OCI-LY1 (cell line): ENCODE results near the gene CARD14.

Experiments
- H2AFZ ChIP-seq: fragments of 200-600 bp; sonication (generic), shearing (Covaris generic); 2 replicates; pipeline ENCODE4 v1.6.0; 2014; ENCODE audit warnings: antibody characterized with exemption, mild to moderate bottlenecking, low read length
- H3F3A ChIP-seq: fragments of 200-600 bp; sonication (generic), shearing (Covaris generic); 2 replicates; pipeline ENCODE4 v1.6.0; 2014; ENCODE audit warnings: mild to moderate bottlenecking, antibody characterized with exemption, low read length, moderate library complexity; ENCODE audit not compliant: insufficient read depth
- H3K27ac ChIP-seq: fragments of 200-600 bp; sonication (generic); 2 replicates; pipeline ENCODE4 v1.5.1; 2014; ENCODE audit warnings: low read length, mixed run types, mild to moderate bottlenecking, low read depth; ENCODE audit not compliant: poor library complexity, severe bottlenecking
- H3K27me3 ChIP-seq: fragments of 200-600 bp; sonication (generic); 2 replicates; pipeline ENCODE4 v1.6.0; 2014; ENCODE audit warnings: antibody characterized with exemption, mild to moderate bottlenecking, low read length, moderate library complexity; ENCODE audit not compliant: insufficient read depth
- H3K36me3 ChIP-seq: fragments of 200-600 bp; sonication (generic); 2 replicates; pipeline ENCODE4 v1.6.1; 2014; ENCODE audit warnings: mild to moderate bottlenecking, antibody characterized with exemption, low read length, moderate library complexity, mixed read lengths; ENCODE audit not compliant: insufficient read depth
- H3K4me1 ChIP-seq: fragments of 200-600 bp; sonication (generic); 2 replicates; pipeline ENCODE4 v1.5.1; 2014; ENCODE audit warnings: mild to moderate bottlenecking, low read length, moderate library complexity; ENCODE audit not compliant: insufficient read depth, severe bottlenecking
- H3K4me2 ChIP-seq: fragments of 200-600 bp; sonication (generic), shearing (Covaris generic); 2 replicates; pipeline ENCODE4 v1.6.1; 2014; ENCODE audit warnings: low read length
- H3K4me3 ChIP-seq: fragments of 200-600 bp; sonication (generic); 2 replicates; pipeline ENCODE4 v1.5.1; 2014; ENCODE audit warnings: low read length, low read depth, mild to moderate bottlenecking, mixed read lengths; ENCODE audit not compliant: poor library complexity, severe bottlenecking
- H3K79me2 ChIP-seq: fragments of 200-600 bp; shearing (Covaris generic); 2 replicates; pipeline ENCODE4 v1.6.1; 2016; ENCODE audit warnings: mixed run types, low read length, mixed read lengths; ENCODE audit not compliant: insufficient read depth
- H3K9ac ChIP-seq: fragments of 200-600 bp; sonication (generic), shearing (Covaris generic); 2 replicates; pipeline ENCODE4 v1.6.1; 2014; ENCODE audit warnings: mild to moderate bottlenecking, low read length, mixed read lengths
- H3K9me2 ChIP-seq: fragments of 200-600 bp; sonication (generic), shearing (Covaris generic); 2 replicates; pipeline ENCODE4 v1.6.1; 2014; ENCODE audit warnings: low read depth, mild to moderate bottlenecking, low read length, mixed read lengths
- H3K9me3 ChIP-seq: fragments of 200-600 bp; shearing (Covaris generic); 2 replicates; pipeline ENCODE4 v1.6.1; 2014; ENCODE audit warnings: low read length, mixed read lengths
- H4K20me1 ChIP-seq: fragments of 200-600 bp; sonication (generic), shearing (Covaris generic); 2 replicates; pipeline ENCODE4 v1.6.0; 2016; ENCODE audit warnings: mild to moderate bottlenecking, low read length; ENCODE audit not compliant: insufficient read depth
- EZH2 ChIP-seq: fragments of 200-600 bp; sonication (generic), shearing (Covaris generic); IDR thresholded peaks from 2 replicates; pipeline ENCODE4 v1.8.0; 2017; ENCODE audit warnings: borderline replicate concordance, mixed run types, mild to moderate bottlenecking, antibody characterized with exemption, low read length, moderate library complexity, mixed read lengths
- TF ChIP-seq, protein P1 (sequence below): fragments of 200-600 bp; sonication (generic), shearing (Covaris generic); IDR thresholded peaks from 2 replicates; pipeline ENCODE4 v1.5.1; 2017; ENCODE audit warnings: mild to moderate bottlenecking, antibody characterized with exemption, low read length, moderate library complexity, mixed read lengths

Gene CARD14

DNA sequence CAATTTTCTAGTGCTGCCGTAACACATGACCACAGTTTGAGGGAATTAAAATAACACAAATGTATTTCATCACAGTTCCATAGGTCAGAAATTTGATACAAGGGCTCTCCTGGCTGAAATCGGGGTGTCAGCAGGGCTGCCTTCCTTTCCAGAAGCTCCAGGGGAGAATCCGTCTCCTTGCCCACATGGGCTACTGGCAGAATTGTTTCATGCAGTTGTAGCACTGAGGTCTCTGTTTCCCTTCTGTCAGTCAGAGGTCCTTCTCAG, 43.4 kb upstream of the CARD14 start:
- Histone ChIP-seq H3K9me2 (no peaks in the 10 kb centered on the region), H3K4me1 (no peaks in the 10 kb centered on the region), H3K4me3 (no peak overlapping the region), H3K27ac (no peak overlapping the region), H3K27me3 (peaks cover 3% of the 10 kb centered on the region; the same call in 1 of the 2 replicates), H3K36me3 (no peaks in the 10 kb centered on the region), H3K79me2 (no peaks in the 10 kb centered on the region), H4K20me1 (no peaks in the 10 kb centered on the region), H3K9ac (no peak overlapping the region), H3K4me2 (no peak overlapping the region), H2AFZ (no peak overlapping the region), H3K9me3 (no peaks in the 10 kb centered on the region), H3F3A (no peaks in the 10 kb centered on the region)
- TF ChIP-seq, protein P1, sequence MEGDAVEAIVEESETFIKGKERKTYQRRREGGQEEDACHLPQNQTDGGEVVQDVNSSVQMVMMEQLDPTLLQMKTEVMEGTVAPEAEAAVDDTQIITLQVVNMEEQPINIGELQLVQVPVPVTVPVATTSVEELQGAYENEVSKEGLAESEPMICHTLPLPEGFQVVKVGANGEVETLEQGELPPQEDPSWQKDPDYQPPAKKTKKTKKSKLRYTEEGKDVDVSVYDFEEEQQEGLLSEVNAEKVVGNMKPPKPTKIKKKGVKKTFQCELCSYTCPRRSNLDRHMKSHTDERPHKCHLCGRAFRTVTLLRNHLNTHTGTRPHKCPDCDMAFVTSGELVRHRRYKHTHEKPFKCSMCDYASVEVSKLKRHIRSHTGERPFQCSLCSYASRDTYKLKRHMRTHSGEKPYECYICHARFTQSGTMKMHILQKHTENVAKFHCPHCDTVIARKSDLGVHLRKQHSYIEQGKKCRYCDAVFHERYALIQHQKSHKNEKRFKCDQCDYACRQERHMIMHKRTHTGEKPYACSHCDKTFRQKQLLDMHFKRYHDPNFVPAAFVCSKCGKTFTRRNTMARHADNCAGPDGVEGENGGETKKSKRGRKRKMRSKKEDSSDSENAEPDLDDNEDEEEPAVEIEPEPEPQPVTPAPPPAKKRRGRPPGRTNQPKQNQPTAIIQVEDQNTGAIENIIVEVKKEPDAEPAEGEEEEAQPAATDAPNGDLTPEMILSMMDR, result no peak
- TF ChIP-seq EZH2, result no peak

DNA sequence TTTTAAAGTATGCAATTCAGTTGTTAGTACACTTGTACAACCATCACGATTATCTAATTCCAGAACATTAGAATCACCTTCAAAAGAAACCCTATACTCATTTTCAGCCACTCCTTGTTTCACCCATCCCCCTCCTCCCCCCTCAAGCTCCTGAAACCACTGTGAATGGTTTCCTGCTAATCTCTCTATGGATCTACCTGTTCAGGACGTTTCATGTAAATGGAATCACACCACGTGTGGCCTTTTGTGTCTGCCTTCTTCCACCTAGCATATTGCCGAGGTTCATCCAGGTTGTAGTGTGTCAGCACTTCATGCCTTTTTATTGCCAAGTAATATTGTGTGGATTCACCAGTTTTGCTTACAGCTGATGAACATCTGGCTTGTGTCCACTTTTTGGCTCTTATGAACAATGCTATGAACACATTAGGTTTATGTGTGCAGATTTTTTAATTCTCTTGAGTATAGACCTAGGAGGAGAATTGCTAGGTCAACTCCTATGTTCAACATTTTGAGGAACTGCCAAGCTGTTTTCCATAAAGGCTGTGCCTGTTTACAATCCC, 40.7 kb upstream of the CARD14 start:
- H3F3A ChIP-seq, result no peaks in the 10 kb centered on the region
- H3K9me3 ChIP-seq, result no peaks in the 10 kb centered on the region
- no peak overlapping the region for H2AFZ ChIP-seq
- H4K20me1 ChIP-seq, result no peaks in the 10 kb centered on the region
- H3K4me3 ChIP-seq, result no peak overlapping the region
- H3K4me2 ChIP-seq, result no peak overlapping the region
- no peak for TF ChIP-seq EZH2
- TF ChIP-seq, protein P1, result no peak
- no peak overlapping the region for H3K27ac ChIP-seq
- H3K79me2 ChIP-seq, result no peaks in the 10 kb centered on the region
- H3K9ac ChIP-seq, result no peak overlapping the region
- no peaks in the 10 kb centered on the region for H3K4me1 ChIP-seq
- H3K36me3 ChIP-seq, result peaks cover 17% of the 10 kb centered on the region
- no peaks in the 10 kb centered on the region for H3K9me2 ChIP-seq
- H3K27me3 ChIP-seq, result no peaks in the 10 kb centered on the region; the same call in 1 of the 2 replicates

DNA sequence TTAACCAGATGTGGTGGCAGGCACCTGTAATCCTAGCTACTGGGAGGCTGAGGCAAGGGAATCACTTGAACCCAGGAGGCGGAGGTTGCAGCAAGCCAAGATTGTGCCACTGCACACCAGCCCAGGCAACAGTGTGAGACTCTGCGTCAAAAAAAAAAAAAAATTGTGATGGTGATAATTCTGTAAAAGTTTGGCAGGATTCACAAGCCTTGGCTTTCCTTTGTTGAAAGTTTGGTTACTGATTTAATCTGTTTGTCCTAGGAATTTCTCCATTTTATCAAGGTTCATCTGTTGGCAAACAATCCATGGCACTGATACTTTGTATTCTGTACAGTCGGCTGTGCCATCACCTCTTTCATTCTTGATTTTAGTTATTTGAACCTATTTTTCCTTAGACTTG, 38.8 kb upstream of the CARD14 start:
- Histone ChIP-seq H3F3A (no peaks in the 10 kb centered on the region), H3K9ac (no peak overlapping the region), H3K9me3 (no peaks in the 10 kb centered on the region), H2AFZ (no peak overlapping the region), H3K36me3 (peaks cover 35% of the 10 kb centered on the region), H3K4me1 (no peaks in the 10 kb centered on the region), H4K20me1 (no peaks in the 10 kb centered on the region), H3K9me2 (no peaks in the 10 kb centered on the region), H3K79me2 (no peaks in the 10 kb centered on the region), H3K4me2 (no peak overlapping the region), H3K27me3 (no peaks in the 10 kb centered on the region), H3K27ac (no peak overlapping the region), H3K4me3 (no peak overlapping the region)
- TF ChIP-seq EZH2, result no peak
- TF ChIP-seq, protein P1, result no peak
